ENCODE data around the gene HMGB2. TPM values are rescaled to one million over a fixed set of nuclear protein-coding genes. Genes with fewer than 3 reads are reported as not detected.

The HMGB2 gene
- total RNA-seq, 4 donors from 2014 or later: 32.0 to 63.3 (median 47.5) TPM

DNA sequence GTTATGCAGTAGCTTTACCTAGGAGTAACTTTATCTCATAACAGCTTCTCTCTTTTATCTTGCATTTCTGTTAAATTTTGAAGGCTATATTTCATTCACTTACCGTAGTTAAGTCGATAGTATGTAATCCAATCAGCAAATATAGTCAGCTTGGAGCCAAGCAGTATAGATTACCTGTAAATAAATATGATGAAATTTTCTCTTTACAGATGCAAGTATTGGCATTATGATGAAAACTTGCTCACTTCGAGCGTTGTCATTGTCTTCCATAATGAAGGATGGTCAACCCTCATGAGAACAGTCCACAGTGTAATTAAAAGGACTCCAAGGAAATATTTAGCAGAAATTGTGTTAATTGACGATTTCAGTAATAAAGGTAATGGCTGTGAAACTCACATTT is 42.3 kb downstream of the HMGB2 start:
- Histone ChIP-seq H3K9me3 (peaks cover 0 to 5% (median 0%) of the 10 kb centered on the region in 3 donors), H3K4me1 (no peaks in the 10 kb centered on the region), H3K36me3 (no peaks in the 10 kb centered on the region), H3K27ac (no peak overlapping the region), H3K27me3 (no peaks in the 10 kb centered on the region), H3K4me3 (no peak overlapping the region)
- no peak for TF ChIP-seq POLR2A (IDR thresholded peaks at IDR 0.05)
- TF ChIP-seq, protein P1, sequence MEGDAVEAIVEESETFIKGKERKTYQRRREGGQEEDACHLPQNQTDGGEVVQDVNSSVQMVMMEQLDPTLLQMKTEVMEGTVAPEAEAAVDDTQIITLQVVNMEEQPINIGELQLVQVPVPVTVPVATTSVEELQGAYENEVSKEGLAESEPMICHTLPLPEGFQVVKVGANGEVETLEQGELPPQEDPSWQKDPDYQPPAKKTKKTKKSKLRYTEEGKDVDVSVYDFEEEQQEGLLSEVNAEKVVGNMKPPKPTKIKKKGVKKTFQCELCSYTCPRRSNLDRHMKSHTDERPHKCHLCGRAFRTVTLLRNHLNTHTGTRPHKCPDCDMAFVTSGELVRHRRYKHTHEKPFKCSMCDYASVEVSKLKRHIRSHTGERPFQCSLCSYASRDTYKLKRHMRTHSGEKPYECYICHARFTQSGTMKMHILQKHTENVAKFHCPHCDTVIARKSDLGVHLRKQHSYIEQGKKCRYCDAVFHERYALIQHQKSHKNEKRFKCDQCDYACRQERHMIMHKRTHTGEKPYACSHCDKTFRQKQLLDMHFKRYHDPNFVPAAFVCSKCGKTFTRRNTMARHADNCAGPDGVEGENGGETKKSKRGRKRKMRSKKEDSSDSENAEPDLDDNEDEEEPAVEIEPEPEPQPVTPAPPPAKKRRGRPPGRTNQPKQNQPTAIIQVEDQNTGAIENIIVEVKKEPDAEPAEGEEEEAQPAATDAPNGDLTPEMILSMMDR (IDR thresholded peaks at IDR 0.05): no peak
- TF ChIP-seq EP300 (IDR thresholded peaks at IDR 0.05): no peak
- no peak for TF ChIP-seq POLR2AphosphoS5 (IDR thresholded peaks at IDR 0.05)
- WGBS, 2 donors (ENCODE audit: low coverage in 1 of 2): 93 to 94% methylated on average over 5 of the region's 5 CpGs
- ATAC-seq: no peak

- no peaks in the 10 kb centered on the region for H3K4me1 ChIP-seq
- H3K27ac ChIP-seq: no peak overlapping the region
- ATAC-seq: no peak
- no peak overlapping the region for H3K4me3 ChIP-seq
- H3K9me3 ChIP-seq: peaks cover 0 to 11% (median 0%) of the 10 kb centered on the region in 3 donors
- TF ChIP-seq POLR2A (IDR thresholded peaks at IDR 0.05) (no peak), POLR2AphosphoS5 (IDR thresholded peaks at IDR 0.05) (no peak), EP300 (IDR thresholded peaks at IDR 0.05) (no peak)
- TF ChIP-seq, protein P1 (IDR thresholded peaks at IDR 0.05): no peak
- WGBS, 2 donors (ENCODE audit: low coverage in 1 of 2): 29 to 90% methylated on average over 2 to 3 of the region's 4 CpGs
- no peaks in the 10 kb centered on the region for H3K27me3 ChIP-seq
- no peaks in the 10 kb centered on the region for H3K36me3 ChIP-seq
These were observed 44.8 kb downstream of the HMGB2 start for GRCh38 chr4:173289353-173289727.

- TF ChIP-seq, protein P1 (IDR thresholded peaks at IDR 0.05): no peak
- TF ChIP-seq POLR2A (IDR thresholded peaks at IDR 0.05): no peak
- TF ChIP-seq EP300 (IDR thresholded peaks at IDR 0.05): no peak
- TF ChIP-seq POLR2AphosphoS5 (IDR thresholded peaks at IDR 0.05): no peak
- Histone ChIP-seq H3K27ac (no peak overlapping the region), H3K9me3 (peaks cover 0 to 11% (median 0%) of the 10 kb centered on the region in 3 donors), H3K36me3 (no peaks in the 10 kb centered on the region), H3K4me3 (no peak overlapping the region), H3K4me1 (no peaks in the 10 kb centered on the region), H3K27me3 (no peaks in the 10 kb centered on the region)
- 83% methylated on average over 3 of the region's 3 CpGs; no CpG with 5 or more reads in 1 of the 2 donors for WGBS, 2 donors (ENCODE audit: low coverage in 1 of 2)
- no peak for ATAC-seq
These were observed 45.3 kb downstream of the HMGB2 start for GRCh38 chr4:173288698-173289352.

GRCh38 chr4:173288296-173288695 is 45.9 kb downstream of the HMGB2 start:
- WGBS, 2 donors (ENCODE audit: low coverage in 1 of 2): 50 to 71% methylated on average over 2 to 4 of the region's 4 CpGs
- ATAC-seq: no peak
- no peaks in the 10 kb centered on the region for H3K27me3 ChIP-seq
- H3K36me3 ChIP-seq: no peaks in the 10 kb centered on the region
- no peak for TF ChIP-seq EP300 (IDR thresholded peaks at IDR 0.05)
- TF ChIP-seq, protein P1 (IDR thresholded peaks at IDR 0.05): peak; percentile 34 to 57 (median 52)
- no peaks in the 10 kb centered on the region for H3K4me1 ChIP-seq
- no peak overlapping the region for H3K27ac ChIP-seq
- H3K4me3 ChIP-seq: no peak overlapping the region
- peaks cover 0 to 11% (median 0%) of the 10 kb centered on the region in 3 donors for H3K9me3 ChIP-seq

DNA sequence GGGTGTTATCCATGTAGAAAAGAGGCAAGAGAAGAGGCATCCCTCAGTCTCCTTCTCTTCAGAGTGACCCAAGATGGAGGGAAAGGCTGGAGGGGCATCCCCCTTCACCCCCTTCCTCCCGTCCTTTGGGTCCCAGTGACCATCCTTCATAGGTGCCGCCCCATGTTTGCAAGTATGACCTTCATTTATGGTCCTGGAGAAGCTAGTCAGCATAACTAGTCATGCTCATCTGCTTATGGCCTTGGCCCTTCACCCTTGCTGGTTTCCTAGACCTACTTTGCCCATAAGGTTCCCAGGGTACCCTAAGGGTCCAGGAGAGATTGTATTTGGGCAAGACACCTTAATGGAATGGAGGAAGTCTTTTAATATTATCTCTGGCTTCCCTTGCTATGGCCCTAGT is 46.7 kb downstream of the HMGB2 start:
- H3K4me3 ChIP-seq: no peak overlapping the region
- no peaks in the 10 kb centered on the region for H3K4me1 ChIP-seq
- 86% methylated on average over 1 of the region's 2 CpGs; no CpG with 5 or more reads in 1 of the 2 donors for WGBS, 2 donors (ENCODE audit: low coverage in 1 of 2)
- ATAC-seq: no peak
- H3K36me3 ChIP-seq: no peaks in the 10 kb centered on the region
- H3K9me3 ChIP-seq: peaks cover 0 to 11% (median 0%) of the 10 kb centered on the region in 3 donors
- TF ChIP-seq POLR2AphosphoS5 (IDR thresholded peaks at IDR 0.05) (no peak), EP300 (IDR thresholded peaks at IDR 0.05) (no peak), POLR2A (IDR thresholded peaks at IDR 0.05) (no peak)
- TF ChIP-seq, protein P1 (IDR thresholded peaks at IDR 0.05): no peak
- H3K27me3 ChIP-seq: no peaks in the 10 kb centered on the region
- H3K27ac ChIP-seq: no peak overlapping the region

All from gastroesophageal sphincter (tissue), 4 donors.